BLaER1 treated with 17β-estradiol and CSF1 and Interleukin-3, amounts not matched to agents 10 nM and 100 nM (cell line): ENCODE measurements around the gene MTCL1.

Experiments
- H3K27ac ChIP-seq, 11 experiments: shearing (Covaris generic); formaldehyde crosslinking; 2 replicates each; pipeline ENCODE4 v1.8.1; 2022
- H3K27me3 ChIP-seq, 11 experiments: shearing (Covaris generic); formaldehyde crosslinking; 2 replicates each; pipeline ENCODE4 v1.8.1; 2022
- H3K36me3 ChIP-seq, 11 experiments: shearing (Covaris generic); formaldehyde crosslinking; 2 replicates each; pipeline ENCODE4 v1.8.1; 2022
- H3K4me1 ChIP-seq, 10 experiments: shearing (Covaris generic); formaldehyde crosslinking; 2 replicates each; pipeline ENCODE4 v1.8.1; 2022
- H3K4me2 ChIP-seq, 11 experiments: shearing (Covaris generic); formaldehyde crosslinking; 2 replicates each; pipeline ENCODE4 v1.8.1; 2022
- H3K4me3 ChIP-seq, 10 experiments: shearing (Covaris generic); formaldehyde crosslinking; 2 replicates each; pipeline ENCODE4 v1.8.1; 2022
- H3K9ac ChIP-seq, 11 experiments: shearing (Covaris generic); formaldehyde crosslinking; 2 replicates each; pipeline ENCODE4 v1.8.1; 2022
- H3K9me3 ChIP-seq, 11 experiments: shearing (Covaris generic); formaldehyde crosslinking; replicated peaks in 1 of 11; 2 replicates each; pipeline ENCODE4 v1.8.1; 2022
- H4K20me1 ChIP-seq, 11 experiments: shearing (Covaris generic); formaldehyde crosslinking; 2 replicates each; pipeline ENCODE4 v1.8.1; 2022
- Cebpa-rat ChIP-seq, 11 experiments: shearing (Covaris generic); IDR thresholded peaks; 2 replicates each; pipeline ENCODE4 v1.8.1; 2022

MTCL1 gene

DNA sequence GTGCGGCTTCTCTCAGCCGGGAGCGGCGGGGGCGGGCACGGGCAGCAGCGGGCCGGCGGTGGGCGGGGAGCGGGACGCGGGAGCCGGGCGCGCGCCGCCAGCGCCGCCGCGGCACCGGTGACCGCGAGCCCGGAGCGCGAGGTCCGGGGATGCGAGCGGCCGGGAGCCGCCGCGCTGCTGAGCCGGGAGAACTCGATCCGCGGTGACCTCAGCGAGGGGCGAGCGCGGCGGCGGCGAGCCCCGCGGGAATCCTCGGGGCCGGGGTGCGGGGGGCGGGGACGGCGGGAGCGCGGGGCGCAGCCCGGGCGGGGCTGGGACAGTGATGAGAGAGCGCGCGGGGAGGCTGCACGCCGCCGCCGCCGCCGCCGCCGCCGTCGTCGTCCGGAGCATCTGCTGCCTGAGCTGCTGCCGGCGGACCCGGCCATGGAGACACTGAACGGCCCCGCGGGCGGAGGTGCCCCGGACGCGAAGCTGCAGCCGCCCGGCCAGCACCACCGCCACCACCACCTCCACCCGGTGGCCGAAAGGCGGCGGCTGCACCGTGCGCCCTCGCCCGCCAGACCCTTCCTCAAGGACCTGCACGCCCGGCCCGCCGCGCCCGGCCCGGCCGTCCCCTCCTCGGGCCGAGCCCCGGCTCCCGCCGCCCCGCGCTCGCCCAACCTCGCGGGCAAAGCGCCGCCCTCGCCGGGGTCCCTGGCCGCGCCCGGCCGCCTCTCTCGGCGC lies at the start of gene MTCL1:
Gene MTCL1 (plus strand): TSS at position 319 of the 723 bp plus-strand sequence. CDS start 105 bp downstream, at position 424.
- no peaks in the 10 kb centered on the region for H3K9me3 ChIP-seq
- TF ChIP-seq Cebpa-rat (IDR thresholded peaks at IDR 0.05): no peak
- peak within 1 kb of the TSS; percentile 92 to 100 (median 99) for H3K4me2 ChIP-seq
- H3K27me3 ChIP-seq: peaks cover 20 to 54% (median 23%) of the 10 kb centered on the region in 11 experiments
- H3K9ac ChIP-seq: peak within 1 kb of the TSS; percentile 69 to 91 (median 82)
- H3K4me1 ChIP-seq: peaks cover 50 to 70% (median 61%) of the 10 kb centered on the region in 10 experiments
- H3K4me3 ChIP-seq: peak within 1 kb of the TSS; percentile 72 to 95 (median 82)
- H3K27ac ChIP-seq: peak within 1 kb of the TSS in 10 of 11 experiments; percentile 60 to 82 (median 78); a peak in 21 of 22 replicates
- H3K36me3 ChIP-seq: peaks cover 0 to 8% (median 0%) of the 10 kb centered on the region in 11 experiments; a peak in 1 of 22 replicates
- H4K20me1 ChIP-seq: peaks cover 0 to 61% (median 10%) of the 10 kb centered on the region in 11 experiments; a peak in 12 of 22 replicates

DNA sequence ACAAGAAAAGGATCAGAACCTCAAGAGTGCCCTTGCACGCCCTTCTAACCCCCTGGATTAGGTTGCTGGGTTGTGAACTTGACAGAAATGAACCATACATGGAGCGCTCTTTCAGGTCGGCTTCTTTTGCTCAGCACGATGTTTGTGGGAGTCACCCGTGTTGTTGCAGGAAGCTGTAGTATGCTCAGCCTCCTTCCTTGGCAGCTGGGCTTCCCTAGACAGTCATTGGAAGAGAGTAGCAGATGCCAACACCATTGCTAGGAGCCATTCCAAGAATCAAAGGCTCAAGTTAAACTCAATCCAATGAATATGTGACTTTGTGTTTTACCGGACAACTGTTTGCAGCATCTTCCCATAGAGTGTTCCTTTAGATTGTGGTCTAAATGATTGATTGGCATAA lies 49.1 kb upstream of the MTCL1 start:
- Histone ChIP-seq H3K4me1 (peaks cover 0 to 33% (median 16%) of the 10 kb centered on the region in 10 experiments; a peak in 14 of 20 replicates), H3K9me3 (peaks cover 0 to 5% (median 0%) of the 10 kb centered on the region in 11 experiments; a peak in 5 of 22 replicates), H3K4me2 (peak overlapping the region in 5 of 11 experiments; percentile 9 to 38 (median 18); a peak in 6 of 22 replicates), H3K9ac (no peak overlapping the region), H4K20me1 (no peaks in the 10 kb centered on the region), H3K27me3 (no peaks in the 10 kb centered on the region), H3K36me3 (no peaks in the 10 kb centered on the region), H3K4me3 (no peak overlapping the region), H3K27ac (no peak overlapping the region)
- no peak for TF ChIP-seq Cebpa-rat (IDR thresholded peaks at IDR 0.05)

DNA sequence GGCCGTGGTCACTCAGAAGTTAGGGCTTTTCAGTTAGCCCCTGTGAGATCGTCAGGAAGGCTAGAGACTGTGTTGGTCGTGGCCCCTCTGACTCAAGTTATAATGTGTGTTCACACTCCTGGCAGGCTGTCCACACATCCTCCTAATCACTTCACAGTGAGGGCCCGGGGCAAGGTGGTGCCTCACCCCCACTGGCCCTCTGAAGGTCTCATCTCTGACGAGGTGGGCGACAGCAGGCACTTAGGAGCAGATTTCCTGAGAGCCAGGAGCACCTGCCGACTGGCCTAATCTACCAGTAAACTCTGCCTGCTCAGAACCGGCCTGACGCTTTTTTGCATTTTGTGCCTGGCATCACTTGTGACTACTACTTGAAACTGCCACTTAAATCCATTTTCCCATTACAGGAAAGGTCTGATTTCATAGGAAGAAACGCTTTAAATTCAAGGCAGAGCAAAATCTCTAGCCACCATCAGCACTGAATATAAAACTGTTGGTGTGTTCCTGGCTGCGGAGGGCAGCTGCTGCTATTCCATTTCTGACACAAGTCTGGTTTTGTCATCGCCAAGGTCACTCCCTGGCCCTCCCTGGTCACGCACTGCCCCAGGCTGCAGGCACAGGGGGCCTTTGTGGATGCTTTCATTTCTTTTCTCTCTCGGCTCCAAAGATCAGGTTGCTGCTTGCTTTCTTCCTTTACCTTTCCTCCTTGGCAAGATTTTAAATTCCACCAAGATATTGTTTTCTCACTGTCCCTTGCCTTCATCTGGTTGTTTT lies 48.1 kb upstream of the MTCL1 start:
- H3K27ac ChIP-seq: no peak overlapping the region
- no peaks in the 10 kb centered on the region for H3K9me3 ChIP-seq
- no peak overlapping the region for H3K4me2 ChIP-seq
- no peaks in the 10 kb centered on the region for H3K36me3 ChIP-seq
- peaks cover 0 to 41% (median 21%) of the 10 kb centered on the region in 10 experiments; a peak in 14 of 20 replicates for H3K4me1 ChIP-seq
- no peaks in the 10 kb centered on the region for H4K20me1 ChIP-seq
- H3K4me3 ChIP-seq: no peak overlapping the region
- H3K9ac ChIP-seq: no peak overlapping the region
- H3K27me3 ChIP-seq: no peaks in the 10 kb centered on the region
- no peak for TF ChIP-seq Cebpa-rat (IDR thresholded peaks at IDR 0.05)

DNA sequence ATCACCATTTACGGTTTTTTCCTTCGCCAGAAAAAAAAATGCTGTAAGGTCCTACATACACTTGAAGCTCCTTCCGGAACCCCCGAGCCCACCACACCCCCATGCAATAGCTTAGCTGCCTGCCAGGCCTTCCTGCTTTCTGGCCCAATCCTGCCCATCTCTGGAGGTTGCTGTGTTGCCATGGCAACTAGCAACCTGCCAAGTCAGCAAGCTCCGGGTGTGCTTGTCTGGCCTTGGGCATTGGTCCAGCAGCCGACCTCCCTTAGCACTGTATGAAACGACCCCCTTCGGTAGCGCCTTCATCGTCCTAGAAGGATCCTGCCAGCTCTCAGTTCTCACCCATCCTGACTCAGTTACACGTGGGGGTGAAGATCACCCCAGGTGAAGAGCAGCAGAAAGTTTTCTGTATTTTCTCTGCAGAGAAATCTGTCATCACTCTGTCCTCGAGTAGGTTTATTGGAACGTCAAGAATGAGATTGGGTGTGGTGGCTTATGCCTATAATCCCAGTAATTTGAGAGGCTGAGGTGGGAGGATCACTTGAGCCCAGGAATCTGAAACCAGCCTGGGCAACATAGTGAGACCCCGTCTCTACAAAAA lies 47.4 kb upstream of the MTCL1 start:
- no peak overlapping the region for H3K9ac ChIP-seq
- no peaks in the 10 kb centered on the region for H3K9me3 ChIP-seq
- H3K4me3 ChIP-seq: no peak overlapping the region
- no peak overlapping the region for H3K27ac ChIP-seq
- H3K4me1 ChIP-seq: peaks cover 0 to 42% (median 21%) of the 10 kb centered on the region in 10 experiments; a peak in 14 of 20 replicates
- no peak overlapping the region for H3K4me2 ChIP-seq
- no peaks in the 10 kb centered on the region for H4K20me1 ChIP-seq
- no peaks in the 10 kb centered on the region for H3K27me3 ChIP-seq
- H3K36me3 ChIP-seq: no peaks in the 10 kb centered on the region
- no peak for TF ChIP-seq Cebpa-rat (IDR thresholded peaks at IDR 0.05)

DNA sequence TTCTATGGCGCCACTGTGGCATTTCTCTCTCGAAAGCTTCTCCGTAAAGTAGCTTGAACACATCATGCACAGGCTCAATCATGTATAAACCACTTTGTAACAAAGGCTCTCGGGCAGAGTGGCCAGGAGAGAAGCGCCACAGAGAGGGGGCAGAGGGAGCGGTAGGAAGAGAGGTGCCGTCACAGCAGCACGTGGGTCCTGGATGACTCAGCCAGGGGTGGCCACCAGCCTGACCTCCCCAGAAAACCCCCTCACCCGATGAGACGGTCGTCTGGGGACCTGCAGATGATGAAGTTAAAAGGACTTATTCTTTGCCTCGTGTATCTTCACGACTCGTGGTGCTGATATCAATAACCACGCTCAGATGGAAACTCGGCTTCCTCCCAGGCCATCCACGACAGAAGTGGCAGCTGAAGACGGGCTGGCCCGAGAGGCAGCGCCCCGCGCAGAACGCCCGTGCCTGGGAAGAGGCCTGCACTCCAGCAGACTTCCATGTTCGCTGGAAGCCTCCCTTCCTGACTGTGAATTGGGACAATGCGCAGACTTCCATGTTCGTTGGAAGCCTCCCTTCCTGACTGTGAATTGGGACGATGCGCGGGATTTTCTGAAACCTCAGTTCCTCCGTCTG lies 46.4 kb upstream of the MTCL1 start:
- H3K36me3 ChIP-seq: no peaks in the 10 kb centered on the region
- peaks cover 0 to 36% (median 16%) of the 10 kb centered on the region in 10 experiments; a peak in 14 of 20 replicates for H3K4me1 ChIP-seq
- H3K9me3 ChIP-seq: no peaks in the 10 kb centered on the region
- no peak overlapping the region for H3K27ac ChIP-seq
- H3K4me3 ChIP-seq: no peak overlapping the region
- no peak overlapping the region for H3K9ac ChIP-seq
- no peak overlapping the region for H3K4me2 ChIP-seq
- no peak for TF ChIP-seq Cebpa-rat (IDR thresholded peaks at IDR 0.05)
- H4K20me1 ChIP-seq: no peaks in the 10 kb centered on the region
- H3K27me3 ChIP-seq: no peaks in the 10 kb centered on the region

DNA sequence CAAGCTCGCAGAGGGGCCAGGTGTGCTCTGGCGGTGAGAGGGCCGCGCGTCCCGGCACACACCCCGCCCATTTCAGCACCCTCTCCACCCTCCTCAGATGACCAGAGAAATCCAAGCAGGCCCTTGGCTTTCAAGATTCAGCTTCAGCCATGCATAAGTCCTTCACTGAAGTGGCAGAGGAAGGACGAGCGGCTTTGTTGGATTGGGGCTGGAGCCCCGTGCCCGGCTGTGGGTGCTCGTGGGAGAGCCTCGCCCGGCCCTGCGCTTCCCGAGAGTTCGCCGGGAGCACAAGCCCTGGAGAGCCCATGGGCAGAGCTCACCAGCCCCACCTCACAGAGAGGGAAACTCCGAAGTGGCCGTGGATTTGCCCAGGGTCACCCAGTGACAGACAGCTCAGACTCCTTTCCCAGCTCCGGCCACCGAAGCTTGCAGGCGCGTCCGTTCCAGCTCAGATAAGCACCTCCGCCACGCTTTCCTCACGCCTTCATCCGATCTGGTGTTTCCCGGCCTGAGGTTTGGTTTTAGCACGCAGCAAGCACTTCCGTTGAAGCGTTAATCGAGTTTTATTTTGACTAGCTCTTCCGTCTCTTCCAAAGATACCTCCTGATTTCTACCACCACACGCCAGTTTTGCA lies 45.6 kb upstream of the MTCL1 start:
- peaks cover 0 to 30% (median 12%) of the 10 kb centered on the region in 10 experiments; a peak in 11 of 20 replicates for H3K4me1 ChIP-seq
- no peak overlapping the region for H3K9ac ChIP-seq
- H3K4me3 ChIP-seq: no peak overlapping the region
- no peak overlapping the region for H3K4me2 ChIP-seq
- H4K20me1 ChIP-seq: no peaks in the 10 kb centered on the region
- no peak overlapping the region for H3K27ac ChIP-seq
- no peak for TF ChIP-seq Cebpa-rat (IDR thresholded peaks at IDR 0.05)
- H3K27me3 ChIP-seq: no peaks in the 10 kb centered on the region
- no peaks in the 10 kb centered on the region for H3K36me3 ChIP-seq
- peaks cover 0 to 4% (median 2%) of the 10 kb centered on the region in 11 experiments; a peak in 14 of 22 replicates for H3K9me3 ChIP-seq

DNA sequence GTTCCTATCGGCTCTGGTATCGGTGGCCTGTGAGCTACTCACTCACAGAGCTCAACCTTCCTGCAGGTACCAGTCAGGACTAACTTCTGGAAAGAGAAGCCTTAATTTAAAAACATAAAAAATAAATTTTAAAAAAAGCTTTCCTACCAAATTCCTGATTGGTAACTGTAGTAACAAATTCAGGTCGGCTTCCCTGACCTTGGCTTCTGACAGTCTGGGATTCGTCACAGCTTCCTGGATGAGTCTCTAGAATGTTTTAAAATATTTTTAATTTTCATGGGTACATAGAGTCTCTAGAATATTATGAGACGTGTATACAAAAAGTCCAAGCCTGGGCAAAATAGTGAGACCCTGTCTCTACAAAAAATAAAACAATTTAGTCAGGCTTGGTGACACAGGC lies 45.0 kb upstream of the MTCL1 start:
- Histone ChIP-seq H3K27ac (no peak overlapping the region), H3K4me2 (no peak overlapping the region), H3K4me3 (no peak overlapping the region)

More for the DNA sequence above, 45.0 kb upstream of the MTCL1 start:
- no peaks in the 10 kb centered on the region for H3K36me3 ChIP-seq
- TF ChIP-seq Cebpa-rat (IDR thresholded peaks at IDR 0.05): no peak
- H3K9me3 ChIP-seq: peaks cover 0 to 10% (median 8%) of the 10 kb centered on the region in 11 experiments; a peak in 15 of 22 replicates
- H3K9ac ChIP-seq: no peak overlapping the region
- peaks cover 3 to 24% (median 13%) of the 10 kb centered on the region in 10 experiments; a peak in 17 of 20 replicates for H3K4me1 ChIP-seq
- no peaks in the 10 kb centered on the region for H3K27me3 ChIP-seq
- no peaks in the 10 kb centered on the region for H4K20me1 ChIP-seq
